ENCODE measurements around the gene INPP4A. TPM values are rescaled to one million over a fixed set of nuclear protein-coding genes. Genes with fewer than 3 reads are reported as not detected.

The INPP4A gene
- total and polyA plus RNA-seq, 9 of the 15 experiments (the other 6 are each of a cell fraction or from before 2014, with no cell fraction given), result 1.8 to 15.7 (median 8.3) TPM

GRCh38 chr2:98539056-98539735 is 94.5 kb downstream of the INPP4A start:
- CTCF ChIA-PET (ENCODE audit: low intra/inter-chr PET ratio), result no interaction called here
- BruUV-seq (replicated peaks), result no TSS peak
- POLR2A ChIA-PET, result interaction anchor here (0.6 to 0.9 kb wide), 2 partner anchors 12 to 232 kb away, joined by 3 read pairs; no protein-coding TSS in a partner anchor

More at GRCh38 chr2:98539056-98539735, 94.5 kb downstream of the INPP4A start:
- ATAC-seq, result no peak
- no peak overlapping the region for H3K4me3 ChIP-seq
- intact Hi-C loops (cut with micrococcal nuclease), result no loop called here
- no peaks in the 10 kb centered on the region for H3K27me3 ChIP-seq (ENCODE audit: control insufficient read depth in 2 of 2, insufficient read depth in 2 of 2, low read length in 2 of 2)
- no peaks in the 10 kb centered on the region for H3K79me2 ChIP-seq (ENCODE audit: control insufficient read depth, insufficient read depth, low read length)
- no peaks in the 10 kb centered on the region; a peak in 1 of 5 replicates for H3K4me1 ChIP-seq (replicated peaks in 1 of 2; ENCODE audit: control insufficient read depth in 2 of 2, insufficient read depth in 2 of 2, low read length in 2 of 2)
- DNase-seq (ENCODE audit: extremely low read depth in 1 of 4, low spot score in 3 of 4), result no peak
- no peaks in the 10 kb centered on the region for H3K9me1 ChIP-seq (ENCODE audit: control insufficient read depth, insufficient read depth, low read length)
- FAIRE-seq, result no peak
- peaks cover 24% of the 10 kb centered on the region; the same call in 2 of the 3 replicates for H3K36me3 ChIP-seq (ENCODE audit: control insufficient read depth, insufficient read depth, low read length)
- H3K27ac ChIP-seq (ENCODE audit: extremely low read depth, low read depth, low read length), result no peak overlapping the region
- H3K4me2 ChIP-seq (ENCODE audit: insufficient read depth, low read length), result no peak overlapping the region
- TF ChIP-seq ZSCAN29 (IDR thresholded peaks at IDR 0.05) (no peak), ZFP91 (CRISPR knock-in tag; IDR thresholded peaks at IDR 0.05) (no peak), FOXJ2 (tag; IDR thresholded peaks at IDR 0.05) (no peak), CREBBP (IDR thresholded peaks at IDR 0.05; ENCODE audit: low read depth, low read length) (no peak), ELF4 (CRISPR knock-in tag; IDR thresholded peaks at IDR 0.05) (no peak), SMARCA5 (IDR thresholded peaks at IDR 0.05) (no peak)
- in situ Hi-C loops (cut with MboI), result no loop called here
- 88% methylated on average over 13 of the region's 13 CpGs for WGBS (ENCODE audit: insufficient coverage, low coverage, missing lambda C conversion rate)
- no peak overlapping the region for H2AFZ ChIP-seq (ENCODE audit: low read depth, low read length)
- H3K9me3 ChIP-seq (replicated peaks; ENCODE audit: control insufficient read depth, insufficient read depth, low read depth, low read length), result no peaks in the 10 kb centered on the region
- no peak overlapping the region; a peak in 1 of 4 replicates for H3K9ac ChIP-seq (ENCODE audit: insufficient read depth in 1 of 2, low read depth in 2 of 2, low read length in 2 of 2)
- H4K20me1 ChIP-seq (replicated peaks; ENCODE audit: control insufficient read depth, insufficient read depth, low read length), result 0 out of 2 replicates have a peak, but pooled peaks cover 2% of the 10 kb centered on the region
